Measurements from ENCODE around the gene SUFU. TPM values are rescaled to one million over a fixed set of nuclear protein-coding genes. Genes with fewer than 3 reads are reported as not detected.
"Not testable (repeated sequence)": the region's sequence is repeated elsewhere in the genome, so short reads cannot be mapped to it uniquely, and the experiment has no call there.

Gene SUFU
- total and polyA plus RNA-seq, 4 donors, result 3.5 to 14.8 (median 9.8) TPM

GRCh38 chr10:102497545-102497944, 6.2 kb upstream of the SUFU start:
- H3K4me1 ChIP-seq (ENCODE audit: control insufficient read depth in 5 of 5, insufficient read depth in 5 of 5, low read length in 5 of 5), result peaks cover 0 to 12% (median 10%) of the 10 kb centered on the region in 5 donors
- no peaks in the 10 kb centered on the region for H3K27me3 ChIP-seq (ENCODE audit: control insufficient read depth in 3 of 3, insufficient read depth in 3 of 3, low read length in 2 of 3)
- no peak overlapping the region for H3K27ac ChIP-seq (ENCODE audit: low read depth in 1 of 2, low read length in 1 of 2)
- WGBS, 2 donors, result 90 to 95% methylated on average over 1 of the region's 1 CpG
- no peak for TF ChIP-seq CTCF (IDR thresholded peaks at IDR 0.05; ENCODE audit: control extremely low read depth, extremely low read depth)
- no peak overlapping the region for H3K9ac ChIP-seq (ENCODE audit: insufficient read depth in 1 of 2, low read length in 2 of 2)
- ATAC-seq (ENCODE audit: insufficient read depth, low FRiP score) (no peak), DNase-seq (no peak)
- peaks cover 0 to 5% (median 1%) of the 10 kb centered on the region in 4 donors for H3K36me3 ChIP-seq (ENCODE audit: control insufficient read depth in 4 of 4, insufficient read depth in 4 of 4, low read length in 4 of 4)
- no peak overlapping the region for H3K4me3 ChIP-seq
- no peaks in the 10 kb centered on the region for H3K9me3 ChIP-seq (ENCODE audit: control insufficient read depth in 4 of 4, insufficient read depth in 3 of 4, low read length in 3 of 4)

- 57 to 78% methylated on average over 3 of the region's 3 CpGs for WGBS, 2 donors
- H3K27ac ChIP-seq (ENCODE audit: low read depth in 1 of 2, low read length in 1 of 2), result no peak overlapping the region
- DNase-seq (no peak), ATAC-seq (ENCODE audit: insufficient read depth, low FRiP score) (no peak)
- H3K4me3 ChIP-seq, result no peak overlapping the region
- no peak overlapping the region for H3K9ac ChIP-seq (ENCODE audit: insufficient read depth in 1 of 2, low read length in 2 of 2)
- H3K36me3 ChIP-seq (ENCODE audit: control insufficient read depth in 4 of 4, insufficient read depth in 4 of 4, low read length in 4 of 4), result peaks cover 0 to 4% (median 0%) of the 10 kb centered on the region in 4 donors
- H3K9me3 ChIP-seq (ENCODE audit: control insufficient read depth in 4 of 4, insufficient read depth in 3 of 4, low read length in 3 of 4), result no peaks in the 10 kb centered on the region
- peaks cover 0 to 18% (median 6%) of the 10 kb centered on the region in 5 donors for H3K4me1 ChIP-seq (ENCODE audit: control insufficient read depth in 5 of 5, insufficient read depth in 5 of 5, low read length in 5 of 5)
- no peak for TF ChIP-seq CTCF (IDR thresholded peaks at IDR 0.05; ENCODE audit: control extremely low read depth, extremely low read depth)
- H3K27me3 ChIP-seq (ENCODE audit: control insufficient read depth in 3 of 3, insufficient read depth in 3 of 3, low read length in 2 of 3), result no peaks in the 10 kb centered on the region
Observed at GRCh38 chr10:102499356-102499755, 4.4 kb upstream of the SUFU start.

- not testable (repeated sequence) for DNase-seq; ATAC-seq (ENCODE audit: insufficient read depth, low FRiP score); H3K27me3 ChIP-seq (ENCODE audit: control insufficient read depth in 3 of 3, insufficient read depth in 3 of 3, low read length in 2 of 3); H3K9me3 ChIP-seq (ENCODE audit: control insufficient read depth in 4 of 4, insufficient read depth in 3 of 4, low read length in 3 of 4); H3K27ac ChIP-seq (ENCODE audit: low read depth in 1 of 2, low read length in 1 of 2); H3K4me3 ChIP-seq; H3K9ac ChIP-seq (ENCODE audit: insufficient read depth in 1 of 2, low read length in 2 of 2); H3K36me3 ChIP-seq (ENCODE audit: control insufficient read depth in 4 of 4, insufficient read depth in 4 of 4, low read length in 4 of 4)
- 95% methylated on average over 13 of the region's 13 CpGs for WGBS, 2 donors
- peaks cover 0 to 25% (median 8%) of the 10 kb centered on the region in 5 donors for H3K4me1 ChIP-seq (ENCODE audit: control insufficient read depth in 5 of 5, insufficient read depth in 5 of 5, low read length in 5 of 5)
Observed at GRCh38 chr10:102500686-102501085, 3.1 kb upstream of the SUFU start.

GRCh38 chr10:102501201-102502028, 2.4 kb upstream of the SUFU start:
- H3K4me1 ChIP-seq (ENCODE audit: control insufficient read depth in 5 of 5, insufficient read depth in 5 of 5, low read length in 5 of 5), result peaks cover 0 to 29% (median 8%) of the 10 kb centered on the region in 5 donors
- no peak for ATAC-seq (ENCODE audit: insufficient read depth, low FRiP score)
- H3K27me3 ChIP-seq (ENCODE audit: control insufficient read depth in 3 of 3, insufficient read depth in 3 of 3, low read length in 2 of 3), result no peaks in the 10 kb centered on the region
- peak overlapping the region; percentile 42 for H3K4me3 ChIP-seq
- WGBS, 2 donors, result 3 to 7% methylated on average over 23 of the region's 23 CpGs
- TF ChIP-seq CTCF (IDR thresholded peaks at IDR 0.05; ENCODE audit: control extremely low read depth, extremely low read depth), result no peak
- H3K9ac ChIP-seq (ENCODE audit: insufficient read depth in 1 of 2, low read length in 2 of 2), result peak overlapping the region in 1 of 2 donors; percentile 96
- no peaks in the 10 kb centered on the region for H3K9me3 ChIP-seq (ENCODE audit: control insufficient read depth in 4 of 4, insufficient read depth in 3 of 4, low read length in 3 of 4)
- peak overlapping the region; percentile 82 to 97 for H3K27ac ChIP-seq (ENCODE audit: low read depth in 1 of 2, low read length in 1 of 2)
- H3K36me3 ChIP-seq (ENCODE audit: control insufficient read depth in 4 of 4, insufficient read depth in 4 of 4, low read length in 4 of 4), result peaks cover 0 to 7% (median 0%) of the 10 kb centered on the region in 4 donors
- DNase-seq, result no peak

Measured in lung (tissue), 12 donors.